Body of pancreas (tissue), 4 donors: ENCODE measurements around the gene RASGRP3. TPM values are rescaled to one million over a fixed set of nuclear protein-coding genes. Genes with fewer than 3 reads are reported as not detected.

Source experiments
- ATAC-seq: fragments of 150-250 bp; one replicate; pipeline ENCODE4 v1.9.1; 2016
- DNase-seq, 4 donors: peaks; one replicate each; pipeline ENCODE4 v3.0.0-alpha.2; 2019
- H3K27ac ChIP-seq, 4 donors: fragments of 200-600 bp; sonication (generic); 1 replicate in 3 of 4; 2 replicates in 1 of 4; pipeline versions ENCODE4 v1.5.1 to v1.6.1; 2016 to 2019; ENCODE audit warnings: mild to moderate bottlenecking in 1 of 4, mixed read lengths in 1 of 4, moderate library complexity in 1 of 4
- H3K27me3 ChIP-seq, 2 donors: fragments of 200-600 bp; sonication (generic); one replicate each; pipeline ENCODE4 v1.6.0; 2016; ENCODE audit warnings: mild to moderate bottlenecking in 1 of 2
- H3K36me3 ChIP-seq, 2 donors: fragments of 200-600 bp; sonication (generic); replicated peaks in 1 of 2; 2 replicates each; pipeline ENCODE4 v1.5.1; 2016; ENCODE audit warnings: low read depth in 2 of 2; ENCODE audit not compliant: insufficient read depth in 1 of 2
- H3K4me1 ChIP-seq: fragments of 200-600 bp; sonication (generic); one replicate; pipeline ENCODE4 v1.6.0; 2016
- H3K4me3 ChIP-seq, 2 donors: fragments of 200-600 bp; sonication (generic); 1 replicate in 1 of 2; 2 replicates in 1 of 2; pipeline ENCODE4 v1.5.1; 2016 to 2019
- H3K9me3 ChIP-seq, 3 donors: fragments of 200-600 bp; sonication (generic); 1 replicate in 2 of 3; 2 replicates in 1 of 3; pipeline ENCODE4 v1.5.1; 2016
- CTCF ChIP-seq, 7 experiments: fragments of 450-650 bp in 4 of 7; fragments of 200-600 bp in 3 of 7; sonication (generic) in 3 of 7; IDR thresholded peaks; one replicate each; pipeline ENCODE4 v1.5.1; 2016 to 2019; ENCODE audit warnings: antibody characterized with exemption in 7 of 7
- POLR2A ChIP-seq, 3 donors: fragments of 450-650 bp; IDR thresholded peaks; one replicate each; pipeline ENCODE4 v1.6.1; 2016; ENCODE audit warnings: antibody characterized with exemption in 3 of 3, mild to moderate bottlenecking in 2 of 3
- WGBS, 2 donors: methylation state at CpG; one replicate each; pipeline ENCODE4 v1.1.5; 2017; 5-methylcytosine and 5-hydroxymethylcytosine counted together
- intact Hi-C: fragments of 100-400 bp; cut with DNase I; formaldehyde crosslinking; loops from one replicate; pipeline ENCODE4 v1.15.1; 2023
- total RNA-seq, 2 donors: library from RNA; depleted of rRNA; stranded (reverse); fragments of >200 nt; gene quantifications; one replicate each; pipeline ENCODE4 v1.1.0, GENCODE V29; 2016

The RASGRP3 gene
- total RNA-seq, 2 donors from 2014 or later: 3.9 to 22.1 TPM

- no peaks in the 10 kb centered on the region for H3K27me3 ChIP-seq
- no peak for TF ChIP-seq POLR2A (IDR thresholded peaks at IDR 0.05)
- TF ChIP-seq CTCF (IDR thresholded peaks at IDR 0.05): no peak
- intact Hi-C loops: no loop called here
- no peak overlapping the region for H3K27ac ChIP-seq
- peaks cover 3% of the 10 kb centered on the region for H3K4me1 ChIP-seq
- H3K4me3 ChIP-seq: no peak overlapping the region
- DNase-seq (no peak), ATAC-seq (no peak)
- H3K9me3 ChIP-seq: no peaks in the 10 kb centered on the region
- H3K36me3 ChIP-seq: no peaks in the 10 kb centered on the region
- 81 to 88% methylated on average over 8 of the region's 8 CpGs for WGBS, 2 donors
These were observed 18.6 kb downstream of the RASGRP3 start for GRCh38 chr2:33494877-33495641.

- Histone ChIP-seq H3K4me1 (peaks cover 3% of the 10 kb centered on the region), H3K27ac (no peak overlapping the region), H3K27me3 (no peaks in the 10 kb centered on the region), H3K4me3 (no peak overlapping the region), H3K36me3 (no peaks in the 10 kb centered on the region), H3K9me3 (no peaks in the 10 kb centered on the region)
- no peak for ATAC-seq
- intact Hi-C loops: no loop called here
- no peak for TF ChIP-seq POLR2A (IDR thresholded peaks at IDR 0.05)
- no peak for TF ChIP-seq CTCF (IDR thresholded peaks at IDR 0.05)
- WGBS, 2 donors: 76 to 84% methylated on average over 2 of the region's 2 CpGs
- DNase-seq: no peak
These were observed 19.2 kb downstream of the RASGRP3 start for GRCh38 chr2:33495683-33496082.

DNA sequence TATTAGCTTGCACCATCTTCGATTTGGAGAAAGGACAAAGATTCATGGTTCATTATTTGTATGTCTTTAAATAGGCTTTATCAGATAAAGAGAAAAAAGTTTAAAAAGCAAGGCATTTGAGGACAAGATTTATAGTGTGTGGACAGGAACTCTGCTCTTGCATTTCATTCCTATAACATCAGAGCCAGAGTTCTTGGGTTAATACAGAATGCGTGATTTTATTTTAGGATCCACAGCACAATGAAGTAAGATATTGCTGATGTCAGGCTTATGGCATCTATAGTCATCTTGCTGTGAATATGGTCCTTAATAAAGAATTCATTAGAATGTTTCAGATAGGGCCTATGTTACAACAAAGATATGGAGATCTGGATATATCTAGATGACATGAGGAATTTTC lies 19.7 kb downstream of the RASGRP3 start:
- intact Hi-C loops: no loop called here
- H3K4me3 ChIP-seq: no peak overlapping the region
- WGBS, 2 donors: 70 to 77% methylated on average over 2 of the region's 2 CpGs
- H3K27me3 ChIP-seq: no peaks in the 10 kb centered on the region
- ATAC-seq (no peak), DNase-seq (no peak)
- peaks cover 3% of the 10 kb centered on the region for H3K4me1 ChIP-seq
- no peak overlapping the region for H3K27ac ChIP-seq
- no peaks in the 10 kb centered on the region for H3K9me3 ChIP-seq
- H3K36me3 ChIP-seq: no peaks in the 10 kb centered on the region
- TF ChIP-seq POLR2A (IDR thresholded peaks at IDR 0.05): no peak
- no peak for TF ChIP-seq CTCF (IDR thresholded peaks at IDR 0.05)

- no peak for DNase-seq
- Histone ChIP-seq H3K9me3 (no peaks in the 10 kb centered on the region), H3K36me3 (no peaks in the 10 kb centered on the region), H3K4me3 (no peak overlapping the region), H3K27me3 (no peaks in the 10 kb centered on the region), H3K27ac (no peak overlapping the region), H3K4me1 (peaks cover 3% of the 10 kb centered on the region)
- TF ChIP-seq POLR2A (IDR thresholded peaks at IDR 0.05): no peak
- no peak for TF ChIP-seq CTCF (IDR thresholded peaks at IDR 0.05)
- ATAC-seq: no peak
- 49 to 55% methylated on average over 2 of the region's 2 CpGs for WGBS, 2 donors
- intact Hi-C loops: no loop called here
These were observed 20.3 kb downstream of the RASGRP3 start for GRCh38 chr2:33496726-33497125.

- TF ChIP-seq POLR2A (IDR thresholded peaks at IDR 0.05): no peak
- TF ChIP-seq CTCF (IDR thresholded peaks at IDR 0.05): no peak
- Histone ChIP-seq H3K27ac (no peak overlapping the region), H3K4me3 (no peak overlapping the region), H3K4me1 (peaks cover 3% of the 10 kb centered on the region), H3K36me3 (no peaks in the 10 kb centered on the region), H3K27me3 (no peaks in the 10 kb centered on the region), H3K9me3 (no peaks in the 10 kb centered on the region)
- no peak for ATAC-seq
- no peak for DNase-seq
- intact Hi-C loops: no loop called here
These were observed 20.8 kb downstream of the RASGRP3 start for GRCh38 chr2:33497221-33497650.
